GM12874 (cell line): ENCODE data around the gene FBN1.

Source experiments
- CTCF ChIP-seq: IDR thresholded peaks from 2 replicates; pipeline ENCODE4 v1.5.1; 2011; ENCODE audit warnings: low read depth, mild to moderate bottlenecking, control low read depth, low read length, moderate library complexity; ENCODE audit not compliant: insufficient read depth

FBN1 gene

GRCh38 chr15:48477795-48478360 is 167.6 kb downstream of the FBN1 start:
- TF ChIP-seq CTCF: no peak

- no peak for TF ChIP-seq CTCF
Measured at GRCh38 chr15:48475600-48476395, 169.7 kb downstream of the FBN1 start.

- TF ChIP-seq CTCF: no peak
Measured at GRCh38 chr15:48473667-48474066, 171.8 kb downstream of the FBN1 start.

GRCh38 chr15:48472756-48473155 is 172.8 kb downstream of the FBN1 start:
- TF ChIP-seq CTCF: no peak

- TF ChIP-seq CTCF: no peak
Measured at GRCh38 chr15:48471073-48471472, 174.4 kb downstream of the FBN1 start.

- TF ChIP-seq CTCF: no peak
Measured at GRCh38 chr15:48470096-48470495, 175.4 kb downstream of the FBN1 start.

GRCh38 chr15:48469681-48470080 is 175.8 kb downstream of the FBN1 start:
- TF ChIP-seq CTCF: no peak
